ENCODE data around the gene RNF31.
"Not testable (repeated sequence)": the region's sequence is repeated elsewhere in the genome, so short reads cannot be mapped to it uniquely, and the experiment has no call there.

The RNF31 gene

GRCh38 chr14:24184104-24184970, 37.0 kb downstream of the RNF31 start:
- DNase-seq: no peak

GRCh38 chr14:24185026-24185425, 37.7 kb downstream of the RNF31 start:
- no peak for DNase-seq

GRCh38 chr14:24185741-24186140, 38.4 kb downstream of the RNF31 start:
- DNase-seq: no peak

- no peak for DNase-seq
Measured at GRCh38 chr14:24186831-24187538, 39.7 kb downstream of the RNF31 start.

GRCh38 chr14:24187539-24187915, 40.2 kb downstream of the RNF31 start:
- DNase-seq: no peak

GRCh38 chr14:24188251-24189058, 41.2 kb downstream of the RNF31 start, which contains the start of gene IPO4:
TSS of gene IPO4 (minus strand) at chr14:24188816. CDS start at chr14:24188787, 29 bp downstream.
- peak; percentile 97 for DNase-seq

- no peak for DNase-seq
Measured at GRCh38 chr14:24189059-24189375, 41.7 kb downstream of the RNF31 start.

- DNase-seq: no peak
Measured at GRCh38 chr14:24189460-24189859, 42.2 kb downstream of the RNF31 start.

GRCh38 chr14:24190416-24190815, 43.1 kb downstream of the RNF31 start:
- DNase-seq: no peak

GRCh38 chr14:24192933-24193332, 45.6 kb downstream of the RNF31 start:
- DNase-seq: no peak

- no peak for DNase-seq
Measured at GRCh38 chr14:24194186-24194872, 47.0 kb downstream of the RNF31 start.

GRCh38 chr14:24194873-24195185, 47.5 kb downstream of the RNF31 start:
- DNase-seq: no peak

GRCh38 chr14:24195186-24196070, 48.1 kb downstream of the RNF31 start, which contains the start of gene TM9SF1:
TSS of gene TM9SF1 (minus strand) at chr14:24195441. CDS start at chr14:24195019, 422 bp downstream.
- DNase-seq: peak; percentile 60

- no peak for DNase-seq
Measured at GRCh38 chr14:24196071-24197055, 49.1 kb downstream of the RNF31 start.

GRCh38 chr14:24197056-24197450, 49.8 kb downstream of the RNF31 start:
- no peak for DNase-seq

GRCh38 chr14:24198814-24199524, 51.7 kb downstream of the RNF31 start:
- no peak for DNase-seq

GRCh38 chr14:24202538-24202937, 55.2 kb downstream of the RNF31 start:
- DNase-seq: not testable (repeated sequence)

- DNase-seq: not testable (repeated sequence)
Measured at GRCh38 chr14:24203249-24203886, 56.1 kb downstream of the RNF31 start.
